HEK293 (cell line): ENCODE measurements around the gene RPS19BP1.

Experiments
- CTCF ChIA-PET: fragments of 350-600 bp; formaldehyde crosslinking; extraction: SDS; loops from one replicate; lab custom pipeline; 2021; ENCODE audit warnings: antibody characterized with exemption; lab: Yijun Ruan, JAX
- POLR2A ChIA-PET: fragments of 300-600 bp; formaldehyde crosslinking; extraction: SDS; loops from one replicate; lab custom pipeline; 2020; ENCODE audit warnings: antibody characterized with exemption, inconsistent platforms; lab: Yijun Ruan, JAX
- H3K27ac ChIP-seq: fragments of 200-500 bp; sonication (Bioruptor generic); 2 replicates; pipeline ENCODE4 v1.5.1; 2014; ENCODE audit warnings: low read depth, low read length, control low read depth, inconsistent platforms; ENCODE audit errors: extremely low read depth
- H3K36me3 ChIP-seq, 2 experiments: fragments of 200-500 bp in 1 of 2; sonication (Bioruptor generic) in 1 of 2; 1 replicate in 1 of 2; 2 replicates in 1 of 2; pipeline ENCODE4 v1.5.1; 2014 to 2017; ENCODE audit warnings: inconsistent platforms in 2 of 2, low read length in 2 of 2; ENCODE audit not compliant: control insufficient read depth in 2 of 2, insufficient read depth in 1 of 2
- H3K4me1 ChIP-seq: fragments of 200-500 bp; sonication (Bioruptor generic); 2 replicates; pipeline ENCODE4 v1.5.1; 2014; ENCODE audit warnings: mild to moderate bottlenecking, low read length, inconsistent platforms; ENCODE audit not compliant: control insufficient read depth, insufficient read depth
- H3K4me3 ChIP-seq: 2 replicates; pipeline ENCODE4 v1.5.1; 2011; ENCODE audit warnings: low read depth, mild to moderate bottlenecking, control low read depth, low read length, moderate library complexity
- H3K9me3 ChIP-seq: fragments of 200-500 bp; sonication (Bioruptor generic); 2 replicates; pipeline ENCODE4 v1.5.1; 2014; ENCODE audit warnings: low read depth, low read length, inconsistent platforms; ENCODE audit not compliant: control insufficient read depth, insufficient read depth
- IKZF3 ChIP-seq: fragments of 450-650 bp; IDR thresholded peaks from 2 replicates; pipeline ENCODE4 v1.5.0; 2018; ENCODE audit warnings: missing biosample characterization, mild to moderate bottlenecking, missing genetic modification characterization, moderate library complexity
- KLF1 ChIP-seq: fragments of 450-650 bp; formaldehyde crosslinking; IDR thresholded peaks from 2 replicates; pipeline ENCODE4 v1.5.1; 2016; ENCODE audit warnings: missing biosample characterization, missing genetic modification characterization
- KLF10 ChIP-seq: fragments of 450-650 bp; IDR thresholded peaks from 2 replicates; pipeline ENCODE4 v1.5.1; 2018; ENCODE audit warnings: missing biosample characterization, mild to moderate bottlenecking, missing genetic modification characterization
- KLF16 ChIP-seq: fragments of 450-650 bp; formaldehyde crosslinking; IDR thresholded peaks from 2 replicates; pipeline ENCODE4 v1.5.1; 2017; ENCODE audit warnings: missing biosample characterization, missing genetic modification characterization
- KLF7 ChIP-seq: fragments of 450-650 bp; formaldehyde crosslinking; IDR thresholded peaks from 2 replicates; pipeline ENCODE4 v1.5.1; 2016; ENCODE audit warnings: missing biosample characterization, missing genetic modification characterization, borderline replicate concordance
- KLF8 ChIP-seq: fragments of 450-650 bp; formaldehyde crosslinking; IDR thresholded peaks from 2 replicates; pipeline ENCODE4 v1.5.1; 2016; ENCODE audit warnings: missing biosample characterization, missing genetic modification characterization
- KLF9 ChIP-seq: fragments of 450-650 bp; formaldehyde crosslinking; IDR thresholded peaks from 2 replicates; pipeline ENCODE4 v1.5.1; 2016; ENCODE audit warnings: missing biosample characterization, missing genetic modification characterization, low read depth
- SP2 ChIP-seq: fragments of 450-650 bp; formaldehyde crosslinking; IDR thresholded peaks from 2 replicates; pipeline ENCODE4 v1.5.1; 2016; ENCODE audit warnings: missing biosample characterization, missing genetic modification characterization
- YY1 ChIP-seq: fragments of 450-650 bp; formaldehyde crosslinking; IDR thresholded peaks from 2 replicates; pipeline ENCODE4 v1.5.1; 2018; ENCODE audit warnings: missing biosample characterization, missing genetic modification characterization
- ZBTB20 ChIP-seq: fragments of 450-650 bp; formaldehyde crosslinking; IDR thresholded peaks from 2 replicates; pipeline ENCODE4 v1.5.1; 2016; ENCODE audit warnings: missing biosample characterization, missing genetic modification characterization
- ZFP69B ChIP-seq: fragments of 450-650 bp; formaldehyde crosslinking; IDR thresholded peaks from 2 replicates; pipeline ENCODE4 v1.5.1; 2016; ENCODE audit warnings: missing biosample characterization, missing genetic modification characterization
- ZNF184 ChIP-seq: fragments of 450-650 bp; IDR thresholded peaks from 2 replicates; pipeline ENCODE4 v1.5.1; 2018; ENCODE audit warnings: missing biosample characterization, mild to moderate bottlenecking, missing genetic modification characterization
- ZNF324 ChIP-seq: fragments of 450-650 bp; formaldehyde crosslinking; IDR thresholded peaks from 2 replicates; pipeline ENCODE4 v1.5.1; 2016; ENCODE audit warnings: missing biosample characterization, missing genetic modification characterization
- ZNF354C ChIP-seq: fragments of 450-650 bp; formaldehyde crosslinking; IDR thresholded peaks from 2 replicates; pipeline ENCODE4 v1.5.1; 2016; ENCODE audit warnings: missing biosample characterization, missing genetic modification characterization, low read depth, borderline replicate concordance
- ZNF394 ChIP-seq: fragments of 450-650 bp; formaldehyde crosslinking; IDR thresholded peaks from 2 replicates; pipeline ENCODE4 v1.5.1; 2016; ENCODE audit warnings: missing biosample characterization, missing genetic modification characterization, mild to moderate bottlenecking, moderate library complexity, borderline replicate concordance
- ZNF473 ChIP-seq: fragments of 450-650 bp; formaldehyde crosslinking; IDR thresholded peaks from 2 replicates; pipeline ENCODE4 v1.5.1; 2017; ENCODE audit warnings: missing biosample characterization, missing genetic modification characterization
- ZNF48 ChIP-seq: fragments of 450-650 bp; formaldehyde crosslinking; IDR thresholded peaks from 2 replicates; pipeline ENCODE4 v1.5.1; 2016; ENCODE audit warnings: missing biosample characterization, missing genetic modification characterization
- ZNF501 ChIP-seq: fragments of 450-650 bp; formaldehyde crosslinking; IDR thresholded peaks from 2 replicates; pipeline ENCODE4 v1.5.1; 2016; ENCODE audit warnings: missing biosample characterization, missing genetic modification characterization
- ZNF561 ChIP-seq: fragments of 450-650 bp; IDR thresholded peaks from 2 replicates; pipeline ENCODE4 v1.5.1; 2018; ENCODE audit warnings: missing biosample characterization, missing genetic modification characterization, borderline replicate concordance
- ZNF600 ChIP-seq: fragments of 450-650 bp; formaldehyde crosslinking; IDR thresholded peaks from 2 replicates; pipeline ENCODE4 v1.5.1; 2016; ENCODE audit warnings: missing biosample characterization, missing genetic modification characterization
- ZNF654 ChIP-seq: fragments of 450-650 bp; formaldehyde crosslinking; IDR thresholded peaks from 2 replicates; pipeline ENCODE4 v1.5.1; 2016; ENCODE audit warnings: low read depth, missing biosample characterization, missing genetic modification characterization
- ZNF76 ChIP-seq: fragments of 450-650 bp; formaldehyde crosslinking; IDR thresholded peaks from 2 replicates; pipeline ENCODE4; 2016; ENCODE audit warnings: low read depth, missing biosample characterization, missing genetic modification characterization, borderline replicate concordance
- ZNF776 ChIP-seq: fragments of 450-650 bp; formaldehyde crosslinking; IDR thresholded peaks from 2 replicates; pipeline ENCODE4 v1.5.0; 2017; ENCODE audit warnings: missing biosample characterization, missing genetic modification characterization, borderline replicate concordance
- TF ChIP-seq, protein P1 (sequence below): fragments of 450-650 bp; formaldehyde crosslinking; IDR thresholded peaks from 2 replicates; pipeline ENCODE4 v1.5.1; 2016; ENCODE audit warnings: missing biosample characterization, missing genetic modification characterization
- TF ChIP-seq, protein P2 (sequence below): fragments of 450-650 bp; IDR thresholded peaks from 2 replicates; pipeline ENCODE4 v1.5.1; 2018; ENCODE audit warnings: missing biosample characterization, missing genetic modification characterization

Gene RPS19BP1

DNA sequence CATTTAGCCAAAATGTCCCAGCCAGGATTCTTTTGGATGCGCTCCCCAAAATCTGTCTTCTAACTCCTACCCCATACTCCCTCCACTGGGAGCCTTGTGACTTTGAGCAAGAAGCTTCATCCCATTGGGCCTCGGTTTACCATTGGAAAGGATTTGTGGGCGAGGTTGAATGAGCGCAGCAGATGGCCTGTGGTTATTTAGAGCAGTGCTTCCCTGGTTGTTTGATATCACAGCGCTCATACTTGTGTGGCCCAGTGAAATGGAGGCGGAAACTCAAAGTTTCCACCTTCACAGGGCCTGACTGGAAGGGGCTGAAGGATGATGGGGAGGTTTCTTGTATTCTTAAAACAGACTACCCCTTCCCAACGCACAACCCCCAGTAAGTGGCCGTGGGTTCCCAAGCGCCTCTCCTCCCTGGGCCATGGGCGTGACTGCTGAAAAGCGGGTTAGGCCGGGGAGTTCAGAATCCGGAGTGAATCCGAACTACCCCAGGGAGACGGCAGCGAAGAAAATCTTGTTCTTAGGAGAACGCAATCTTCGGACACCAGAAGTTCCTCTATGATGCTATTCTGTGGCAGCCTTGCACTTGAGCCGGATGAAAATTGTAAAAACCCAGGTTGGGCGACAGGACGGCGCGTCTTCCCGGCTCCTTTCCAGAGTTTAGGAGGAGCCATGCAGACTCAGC is 13.4 kb downstream of the RPS19BP1 start:
- Histone ChIP-seq H3K9me3 (no peaks in the 10 kb centered on the region), H3K27ac (peak overlapping the region; percentile 95), H3K36me3 (peaks cover 19 to 68% of the 10 kb centered on the region in 2 experiments), H3K4me1 (0 out of 2 replicates have a peak, but pooled peaks cover 5% of the 10 kb centered on the region), H3K4me3 (peak overlapping the region; percentile 84)
- 0 out of 2 replicates have a peak, but pooled peaks have one; percentile 55 for TF ChIP-seq KLF10
- TF ChIP-seq KLF8: peak; percentile 86; the same call in 1 of the 2 replicates
- TF ChIP-seq ZNF76: peak; percentile 64; the same call in 1 of the 2 replicates
- TF ChIP-seq ZNF776: no peak
- no peak for TF ChIP-seq ZNF473 (tag by site-specific recombination)
- TF ChIP-seq ZNF600 (tag by site-specific recombination): peak; percentile 63; the same call in 1 of the 2 replicates
- 0 out of 2 replicates have a peak, but pooled peaks have one; percentile 33 for TF ChIP-seq ZFP69B
- peak; percentile 77; the same call in 1 of the 2 replicates for TF ChIP-seq ZNF501 (tag by site-specific recombination)
- TF ChIP-seq, protein P1, sequence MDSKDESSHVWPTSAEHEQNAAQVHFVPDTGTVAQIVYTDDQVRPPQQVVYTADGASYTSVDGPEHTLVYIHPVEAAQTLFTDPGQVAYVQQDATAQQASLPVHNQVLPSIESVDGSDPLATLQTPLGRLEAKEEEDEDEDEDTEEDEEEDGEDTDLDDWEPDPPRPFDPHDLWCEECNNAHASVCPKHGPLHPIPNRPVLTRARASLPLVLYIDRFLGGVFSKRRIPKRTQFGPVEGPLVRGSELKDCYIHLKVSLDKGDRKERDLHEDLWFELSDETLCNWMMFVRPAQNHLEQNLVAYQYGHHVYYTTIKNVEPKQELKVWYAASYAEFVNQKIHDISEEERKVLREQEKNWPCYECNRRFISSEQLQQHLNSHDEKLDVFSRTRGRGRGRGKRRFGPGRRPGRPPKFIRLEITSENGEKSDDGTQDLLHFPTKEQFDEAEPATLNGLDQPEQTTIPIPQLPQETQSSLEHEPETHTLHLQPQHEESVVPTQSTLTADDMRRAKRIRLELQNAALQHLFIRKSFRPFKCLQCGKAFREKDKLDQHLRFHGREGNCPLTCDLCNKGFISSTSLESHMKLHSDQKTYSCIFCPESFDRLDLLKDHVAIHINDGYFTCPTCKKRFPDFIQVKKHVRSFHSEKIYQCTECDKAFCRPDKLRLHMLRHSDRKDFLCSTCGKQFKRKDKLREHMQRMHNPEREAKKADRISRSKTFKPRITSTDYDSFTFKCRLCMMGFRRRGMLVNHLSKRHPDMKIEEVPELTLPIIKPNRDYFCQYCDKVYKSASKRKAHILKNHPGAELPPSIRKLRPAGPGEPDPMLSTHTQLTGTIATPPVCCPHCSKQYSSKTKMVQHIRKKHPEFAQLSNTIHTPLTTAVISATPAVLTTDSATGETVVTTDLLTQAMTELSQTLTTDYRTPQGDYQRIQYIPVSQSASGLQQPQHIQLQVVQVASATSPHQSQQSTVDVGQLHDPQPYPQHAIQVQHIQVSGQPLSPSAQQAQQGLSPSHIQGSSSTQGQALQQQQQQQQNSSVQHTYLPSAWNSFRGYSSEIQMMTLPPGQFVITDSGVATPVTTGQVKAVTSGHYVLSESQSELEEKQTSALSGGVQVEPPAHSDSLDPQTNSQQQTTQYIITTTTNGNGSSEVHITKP: peak; percentile 56
- TF ChIP-seq KLF7 (tag by site-specific recombination): peak; percentile 55
- TF ChIP-seq SP2 (tag by site-specific recombination): peak; percentile 57
- 0 out of 2 replicates have a peak, but pooled peaks have one; percentile 45 for TF ChIP-seq ZNF324 (tag by site-specific recombination)
- TF ChIP-seq KLF1 (tag by site-specific recombination): 0 out of 2 replicates have a peak, but pooled peaks have one; percentile 23
- TF ChIP-seq ZNF561 (tag by site-specific recombination): 0 out of 2 replicates have a peak, but pooled peaks have one; percentile 34
- peak; percentile 7; the same call in 1 of the 2 replicates for TF ChIP-seq IKZF3
- peak; percentile 71; the same call in 1 of the 2 replicates for TF ChIP-seq KLF16 (tag by site-specific recombination)
- no peak for TF ChIP-seq ZNF48
- no peak for TF ChIP-seq YY1
- no peak for TF ChIP-seq ZBTB20 (tag by site-specific recombination)
- TF ChIP-seq, protein P2, sequence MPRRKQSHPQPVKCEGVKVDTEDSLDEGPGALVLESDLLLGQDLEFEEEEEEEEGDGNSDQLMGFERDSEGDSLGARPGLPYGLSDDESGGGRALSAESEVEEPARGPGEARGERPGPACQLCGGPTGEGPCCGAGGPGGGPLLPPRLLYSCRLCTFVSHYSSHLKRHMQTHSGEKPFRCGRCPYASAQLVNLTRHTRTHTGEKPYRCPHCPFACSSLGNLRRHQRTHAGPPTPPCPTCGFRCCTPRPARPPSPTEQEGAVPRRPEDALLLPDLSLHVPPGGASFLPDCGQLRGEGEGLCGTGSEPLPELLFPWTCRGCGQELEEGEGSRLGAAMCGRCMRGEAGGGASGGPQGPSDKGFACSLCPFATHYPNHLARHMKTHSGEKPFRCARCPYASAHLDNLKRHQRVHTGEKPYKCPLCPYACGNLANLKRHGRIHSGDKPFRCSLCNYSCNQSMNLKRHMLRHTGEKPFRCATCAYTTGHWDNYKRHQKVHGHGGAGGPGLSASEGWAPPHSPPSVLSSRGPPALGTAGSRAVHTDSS (tag by site-specific recombination): 0 out of 2 replicates have a peak, but pooled peaks have one; percentile 8
- peak; percentile 40; the same call in 1 of the 2 replicates for TF ChIP-seq ZNF394 (tag by site-specific recombination)
- TF ChIP-seq ZNF354C (tag by site-specific recombination): no peak
- peak; percentile 70 for TF ChIP-seq KLF9 (tag by site-specific recombination)
- peak; percentile 76; the same call in 1 of the 2 replicates for TF ChIP-seq ZNF184 (tag by site-specific recombination)
- peak; percentile 22; the same call in 1 of the 2 replicates for TF ChIP-seq ZNF654 (tag by site-specific recombination)
- CTCF ChIA-PET: interaction anchor here (0.6 to 5.3 kb wide), 7 partner anchors 8 to 750 kb away, joined by 4 to 70 read pairs (median 6); a partner anchor contains a TSS
- POLR2A ChIA-PET: interaction anchor here (0.5 to 3.6 kb wide), 44 partner anchors 9 to 675 kb away, joined by 3 to 117 read pairs (median 6); partner anchors contain the start of genes MIEF1, RPL3, RPS19BP1 and SYNGR1
